Upper lobe of left lung (tissue), 6 donors: ENCODE data around the gene TMEM107. TPM values are rescaled to one million over a fixed set of nuclear protein-coding genes. Genes with fewer than 3 reads are reported as not detected.

Source experiments
- ATAC-seq, 2 donors: fragments of 200-7000 bp; cut with Tn5 transposase; one replicate each; pipeline ENCODE4 v1.9.1; 2022; ENCODE audit warnings: mild to moderate bottlenecking in 2 of 2, moderate library complexity in 2 of 2; ENCODE audit not compliant: low FRiP score in 2 of 2
- DNase-seq, 2 donors: peaks; one replicate each; pipeline ENCODE4 v3.0.0-alpha.2; 2019 to 2020
- H3K27ac ChIP-seq, 4 donors: fragments of 200-600 bp; sonication (generic); one replicate each; pipeline ENCODE4 v1.5.1; 2016 to 2019
- H3K27me3 ChIP-seq, 4 donors: fragments of 200-600 bp; sonication (generic); one replicate each; pipeline ENCODE4 v1.5.1; 2017 to 2019
- H3K36me3 ChIP-seq, 4 donors: fragments of 200-600 bp; sonication (generic); one replicate each; pipeline ENCODE4 v1.5.1; 2016 to 2019
- H3K4me1 ChIP-seq, 4 donors: fragments of 200-600 bp; sonication (generic); one replicate each; pipeline ENCODE4 v1.5.1; 2018 to 2019
- H3K4me3 ChIP-seq, 4 donors: fragments of 200-600 bp; sonication (generic); one replicate each; pipeline ENCODE4 v1.5.1; 2017 to 2019; ENCODE audit warnings: mild to moderate bottlenecking in 2 of 4, moderate library complexity in 1 of 4
- H3K9me3 ChIP-seq, 4 donors: fragments of 200-600 bp; sonication (generic); one replicate each; pipeline ENCODE4 v1.5.1; 2018 to 2019
- CTCF ChIP-seq, 6 experiments: fragments of 450-650 bp in 4 of 6; fragments of 200-600 bp in 2 of 6; sonication (generic) in 2 of 6; IDR thresholded peaks; one replicate each; pipeline ENCODE4 v1.5.1; 2016 to 2019; ENCODE audit warnings: antibody characterized with exemption in 6 of 6
- EP300 ChIP-seq, 4 donors: sonication (generic); formaldehyde crosslinking; IDR thresholded peaks; one replicate each; pipeline ENCODE4 v1.5.1; 2017; ENCODE audit warnings: antibody characterized with exemption in 4 of 4, control low read depth in 2 of 4
- POLR2A ChIP-seq, 4 donors: fragments of 450-650 bp; IDR thresholded peaks; one replicate each; pipeline ENCODE4 v1.5.1; 2016 to 2017; ENCODE audit warnings: antibody characterized with exemption in 4 of 4, mild to moderate bottlenecking in 2 of 4
- POLR2AphosphoS5 ChIP-seq, 2 donors: sonication (generic); formaldehyde crosslinking; IDR thresholded peaks; one replicate each; pipeline ENCODE4 v1.5.1; 2017; ENCODE audit warnings: antibody characterized with exemption in 2 of 2
- WGBS, 2 donors: methylation state at CpG; one replicate each; pipeline ENCODE4 v1.1.5; 2017 to 2018; 5-methylcytosine and 5-hydroxymethylcytosine counted together
- total RNA-seq, 6 donors: library from RNA; depleted of rRNA in 4 of 6; stranded (reverse); fragments of >200 nt in 4 of 6; gene quantifications; one replicate each; pipeline versions ENCODE4 v1.1.0 to v1.2.1, GENCODE V29; 2016 to 2021
- donor health status: DM: no; HTN: no; CAD: no; lungs with moderate emphysema.
- donor health status: DM: no; HTN: yes; CAD: no; lungs with severe emphysema.

The TMEM107 gene
- 10 to 100 TPM; 11.5 to 32.5 (median 17.3) TPM for total RNA-seq

GRCh38 chr17:8176197-8176940 is at the start of gene TMEM107:
Gene TMEM107 (minus strand): TSS chr17:8176380. CDS start chr17:8176286, 94 bp downstream.
- ATAC-seq (peak; percentile 86 to 93), DNase-seq (peak; percentile 95 to 96)
- H3K9me3 ChIP-seq = no peaks in the 10 kb centered on the region
- H3K4me1 ChIP-seq = peaks cover 25 to 44% (median 29%) of the 10 kb centered on the region in 4 donors
- H3K4me3 ChIP-seq = peak within 1 kb of the TSS; percentile 56 to 74 (median 66)
- peak within 1 kb of the TSS; percentile 75 to 92 (median 86) for H3K27ac ChIP-seq
- no peaks in the 10 kb centered on the region for H3K27me3 ChIP-seq
- TF ChIP-seq POLR2AphosphoS5 (IDR thresholded peaks at IDR 0.05) = peak; percentile 51 to 78
- peak in 3 of 4 donors; percentile 12 to 64 (median 33) for TF ChIP-seq POLR2A (IDR thresholded peaks at IDR 0.05)
- no peak for TF ChIP-seq EP300 (IDR thresholded peaks at IDR 0.05)
- TF ChIP-seq CTCF (IDR thresholded peaks at IDR 0.05) = peak in 3 of 6 experiments; percentile 9 to 10 (median 10)
- no peaks in the 10 kb centered on the region for H3K36me3 ChIP-seq
- WGBS, 2 donors = 3 to 16% methylated on average over 15 of the region's 56 CpGs

DNA sequence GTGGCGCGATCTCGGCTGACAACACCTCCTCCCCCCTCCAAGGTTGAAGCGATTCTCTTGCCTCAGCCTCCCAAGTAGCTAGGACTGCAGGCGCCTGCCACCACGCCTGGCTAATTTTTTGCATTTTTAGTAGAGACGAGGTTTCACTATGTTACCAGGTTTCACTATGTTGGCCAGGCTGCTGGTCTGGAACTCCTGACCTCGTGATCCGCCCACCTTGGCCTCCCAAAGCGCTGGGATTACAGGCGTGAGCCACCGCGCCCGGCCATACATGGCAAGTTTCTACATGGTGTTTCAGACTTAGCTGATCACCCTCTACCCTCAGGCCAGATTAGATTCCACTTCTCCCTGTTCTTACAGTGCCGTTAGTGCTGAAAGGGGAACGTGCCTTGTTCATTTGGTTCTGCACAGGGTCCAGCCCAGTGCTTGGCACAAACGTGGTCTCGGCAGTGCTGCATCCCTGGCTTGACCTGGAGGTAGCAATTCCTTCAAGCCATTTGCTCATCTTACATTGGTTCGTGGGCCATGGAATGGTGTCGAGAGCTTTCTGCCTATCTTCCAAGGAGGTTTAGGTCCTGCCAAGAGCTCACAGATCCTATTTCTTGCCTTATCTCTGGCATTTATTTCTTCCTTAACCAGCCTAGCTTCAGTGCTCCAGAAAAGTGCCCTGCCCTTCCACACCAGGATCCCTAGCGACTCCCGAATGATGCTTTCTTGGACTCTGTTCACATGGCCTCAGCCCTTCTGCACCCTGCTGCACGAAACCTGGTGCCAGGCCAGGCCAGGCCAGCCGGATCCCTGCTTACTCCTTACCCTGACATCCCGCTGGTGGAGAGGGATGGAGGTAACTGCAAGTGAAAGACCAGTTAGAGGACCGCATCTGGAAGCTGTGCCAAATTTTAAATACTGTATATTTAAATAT is 49.0 kb upstream of the TMEM107 start:
- 92 to 94% methylated on average over 26 of the region's 26 CpGs for WGBS, 2 donors
- no peaks in the 10 kb centered on the region for H3K27me3 ChIP-seq
- H3K4me3 ChIP-seq = no peak overlapping the region
- no peak overlapping the region for H3K27ac ChIP-seq
- TF ChIP-seq POLR2AphosphoS5 (IDR thresholded peaks at IDR 0.05) = no peak
- no peak for TF ChIP-seq POLR2A (IDR thresholded peaks at IDR 0.05)
- TF ChIP-seq CTCF (IDR thresholded peaks at IDR 0.05) = no peak
- TF ChIP-seq EP300 (IDR thresholded peaks at IDR 0.05) = no peak
- DNase-seq (peak in 1 of 2 donors; percentile 62), ATAC-seq (no peak)
- H3K36me3 ChIP-seq = peaks cover 15 to 29% (median 28%) of the 10 kb centered on the region in 4 donors
- no peaks in the 10 kb centered on the region for H3K9me3 ChIP-seq
- H3K4me1 ChIP-seq = peaks cover 17 to 38% (median 20%) of the 10 kb centered on the region in 4 donors

DNA sequence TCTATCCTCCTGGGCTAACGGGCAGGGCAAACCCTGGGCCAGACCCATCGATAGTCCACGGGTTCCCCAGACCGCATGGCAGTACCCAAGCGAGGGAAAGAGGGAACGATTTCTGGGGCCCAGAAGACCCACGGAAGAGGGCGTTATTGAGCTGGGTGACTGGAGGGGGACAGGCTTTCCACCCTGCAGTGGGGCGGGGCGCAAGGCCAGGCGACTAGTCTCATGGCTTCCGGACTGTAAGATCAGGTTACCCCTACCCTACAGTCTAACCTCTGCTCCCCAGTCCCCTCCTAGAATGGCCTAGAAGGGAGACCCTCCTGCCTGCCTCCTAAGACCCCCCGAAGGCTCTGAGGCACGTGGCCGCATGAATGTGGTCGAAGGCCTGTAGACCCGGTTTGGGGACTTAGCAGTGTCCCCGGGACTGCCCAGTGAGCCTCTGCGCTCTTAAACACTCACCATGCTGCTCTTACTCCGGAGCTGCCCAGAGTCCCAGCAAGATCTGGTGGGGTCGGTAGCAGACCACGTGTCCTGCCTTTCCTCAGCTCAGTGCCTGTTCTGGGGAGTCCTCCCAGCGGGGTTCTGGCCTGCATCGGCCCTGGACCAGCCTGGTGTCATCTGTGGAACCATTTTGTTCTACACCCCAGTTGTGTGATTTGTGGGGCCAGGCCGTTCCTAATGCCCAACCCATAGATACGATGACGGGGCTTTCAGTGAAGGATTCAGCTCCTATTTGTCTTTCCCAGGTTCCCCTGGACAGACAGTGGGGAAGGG is 47.4 kb upstream of the TMEM107 start:
- no peaks in the 10 kb centered on the region for H3K9me3 ChIP-seq
- H3K4me1 ChIP-seq = peaks cover 17 to 40% (median 21%) of the 10 kb centered on the region in 4 donors
- H3K27me3 ChIP-seq = no peaks in the 10 kb centered on the region
- peak overlapping the region; percentile 60 to 76 (median 70) for H3K4me3 ChIP-seq
- H3K27ac ChIP-seq = peak overlapping the region; percentile 96 to 99 (median 98)
- TF ChIP-seq EP300 (IDR thresholded peaks at IDR 0.05) = no peak
- peak in 1 of 6 experiments; percentile 38 for TF ChIP-seq CTCF (IDR thresholded peaks at IDR 0.05)
- peaks cover 6 to 13% (median 12%) of the 10 kb centered on the region in 4 donors for H3K36me3 ChIP-seq
- DNase-seq (peak; percentile 71 to 88), ATAC-seq (peak; percentile 11 to 16)
- WGBS, 2 donors = 11 to 22% methylated on average over 23 to 27 of the region's 27 CpGs

GRCh38 chr17:8222630-8223355 is 46.6 kb upstream of the TMEM107 start:
- DNase-seq (peak; percentile 94 to 97), ATAC-seq (peak; percentile 83 to 92)
- 0 to 1% methylated on average over 13 to 48 of the region's 49 CpGs for WGBS, 2 donors
- Histone ChIP-seq H3K9me3 (no peaks in the 10 kb centered on the region), H3K27me3 (no peaks in the 10 kb centered on the region), H3K27ac (peak overlapping the region; percentile 96 to 99 (median 98)), H3K36me3 (peaks cover under 1 to 6% (median 5%) of the 10 kb centered on the region in 4 donors), H3K4me1 (peaks cover 17 to 40% (median 21%) of the 10 kb centered on the region in 4 donors), H3K4me3 (peak overlapping the region; percentile 60 to 76 (median 70))
- TF ChIP-seq POLR2A (IDR thresholded peaks at IDR 0.05) = peak in 2 of 4 donors; percentile 35 to 83
- TF ChIP-seq CTCF (IDR thresholded peaks at IDR 0.05) = no peak
- peak; percentile 76 to 89 for TF ChIP-seq POLR2AphosphoS5 (IDR thresholded peaks at IDR 0.05)
- TF ChIP-seq EP300 (IDR thresholded peaks at IDR 0.05) = peak in 1 of 4 donors; percentile 29
